Measurements from ENCODE around the gene HNRNPUL1.

HNRNPUL1 gene

DNA sequence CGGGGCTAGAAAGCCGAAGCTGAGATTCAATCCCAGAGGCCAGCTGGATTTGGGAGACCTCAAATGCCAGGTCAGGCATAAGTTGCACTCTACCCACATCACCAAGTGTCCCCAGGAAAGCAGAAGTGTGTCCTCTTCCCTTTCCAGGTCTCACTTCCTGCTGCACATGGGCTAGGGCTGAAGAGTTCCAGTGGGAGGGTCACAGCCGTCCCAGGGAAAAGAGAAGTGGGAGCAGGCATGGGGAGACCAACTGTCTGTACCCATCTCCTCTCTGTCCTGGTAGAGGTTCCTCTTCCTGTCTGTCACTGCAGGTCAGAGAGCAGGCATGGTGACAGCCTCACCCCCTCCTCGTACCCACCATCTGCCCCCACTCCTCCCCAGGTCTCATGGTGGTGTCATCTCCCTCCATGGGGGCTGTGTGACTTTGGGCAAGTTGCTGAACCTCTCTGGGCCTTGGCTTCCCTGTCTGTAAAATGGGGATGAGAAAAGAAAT is 30.4 kb upstream of the HNRNPUL1 start:
- no peak for DNase-seq (ENCODE audit: low read depth in 1 of 2, low spot score in 1 of 2)

DNA sequence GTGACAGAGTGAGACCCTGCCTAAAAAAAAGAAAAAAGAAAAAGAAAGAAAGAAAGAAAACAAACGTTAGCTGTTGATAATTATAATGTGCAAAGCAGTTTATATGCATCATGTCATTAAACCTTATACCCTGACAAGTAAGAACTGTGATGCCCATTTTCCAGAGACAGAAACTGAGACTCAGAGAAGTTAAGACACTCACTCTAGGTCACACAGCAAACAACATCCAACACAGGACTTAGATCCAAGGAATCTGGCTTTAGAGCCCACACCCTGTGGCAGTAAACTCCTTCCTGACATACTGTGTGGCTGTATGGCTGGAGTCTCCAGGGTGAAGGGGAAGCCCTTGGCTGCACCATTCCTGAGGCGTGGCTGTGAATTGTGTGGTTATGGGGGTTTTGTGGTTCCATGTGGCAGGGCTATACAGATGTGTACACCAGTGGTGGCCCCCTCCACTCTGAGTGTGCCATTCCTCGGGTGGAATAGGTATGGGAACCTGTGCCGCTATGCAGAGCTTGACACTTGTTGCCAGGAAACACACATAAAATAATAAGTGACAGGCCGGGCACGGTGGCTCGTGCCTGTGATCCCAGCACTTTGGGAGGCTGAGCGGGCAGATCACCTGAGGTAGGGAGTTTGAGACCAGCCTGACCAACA is 29.5 kb upstream of the HNRNPUL1 start:
- no peak for DNase-seq (ENCODE audit: low read depth in 1 of 2, low spot score in 1 of 2)

DNA sequence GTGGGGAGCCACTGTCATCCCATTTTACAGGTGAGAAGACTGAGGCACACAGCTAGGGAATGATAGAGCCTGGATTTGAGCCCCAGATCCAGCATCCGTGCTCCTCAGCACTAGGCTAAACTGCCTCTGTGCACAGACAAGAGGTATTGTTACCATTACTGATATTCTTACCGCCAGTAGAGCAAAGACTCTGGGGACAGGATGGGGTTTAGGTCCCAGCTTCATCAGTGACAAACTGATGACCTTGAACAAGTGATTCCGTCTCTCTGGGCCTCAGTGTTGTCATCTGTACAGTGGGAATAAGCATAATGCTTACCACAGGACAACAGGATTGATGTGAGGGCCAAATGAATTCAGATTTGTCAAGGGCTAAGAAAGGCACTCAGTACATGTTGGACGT is 28.7 kb upstream of the HNRNPUL1 start:
- DNase-seq (ENCODE audit: low read depth in 1 of 2, low spot score in 1 of 2) = no peak

DNA sequence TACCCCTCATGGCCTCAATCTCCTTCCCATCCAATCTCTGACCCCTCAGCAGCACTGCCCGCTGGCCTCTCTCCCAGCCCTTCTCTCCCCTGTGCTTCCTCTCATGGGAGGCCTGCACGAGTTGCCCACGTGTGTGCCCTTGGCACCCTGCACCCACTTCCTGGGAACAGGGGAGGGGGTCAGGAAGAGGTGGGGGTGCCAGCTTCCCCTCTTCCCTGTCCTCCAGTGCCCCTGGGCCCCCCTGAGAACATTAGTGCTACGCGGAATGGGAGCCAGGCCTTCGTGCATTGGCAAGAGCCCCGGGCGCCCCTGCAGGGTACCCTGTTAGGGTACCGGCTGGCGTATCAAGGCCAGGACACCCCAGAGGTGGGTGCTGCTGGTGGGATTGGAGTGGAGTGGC is 25.9 kb upstream of the HNRNPUL1 start:
- no peak for DNase-seq (ENCODE audit: low read depth in 1 of 2, low spot score in 1 of 2)

DNA sequence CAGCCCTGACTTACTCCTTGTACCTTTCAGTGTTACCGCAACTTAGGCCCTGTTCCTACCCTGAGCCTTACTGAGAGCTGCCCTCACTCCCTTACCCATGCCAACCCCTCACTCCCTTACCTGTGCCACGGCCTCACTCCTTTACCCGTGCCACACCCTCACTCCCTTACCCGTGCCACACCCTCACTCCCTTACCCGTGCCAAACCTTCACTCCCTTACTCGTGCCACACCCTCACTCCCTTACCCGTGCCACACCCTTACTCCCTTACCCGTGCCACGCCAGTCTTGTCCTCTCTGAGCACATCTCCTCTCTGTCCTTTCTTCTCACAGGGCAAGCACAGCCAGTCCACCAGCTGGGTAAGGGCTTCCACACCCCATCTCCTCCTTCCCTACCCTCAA is 24.8 kb upstream of the HNRNPUL1 start:
- no peak for DNase-seq (ENCODE audit: low read depth in 1 of 2, low spot score in 1 of 2)

DNA sequence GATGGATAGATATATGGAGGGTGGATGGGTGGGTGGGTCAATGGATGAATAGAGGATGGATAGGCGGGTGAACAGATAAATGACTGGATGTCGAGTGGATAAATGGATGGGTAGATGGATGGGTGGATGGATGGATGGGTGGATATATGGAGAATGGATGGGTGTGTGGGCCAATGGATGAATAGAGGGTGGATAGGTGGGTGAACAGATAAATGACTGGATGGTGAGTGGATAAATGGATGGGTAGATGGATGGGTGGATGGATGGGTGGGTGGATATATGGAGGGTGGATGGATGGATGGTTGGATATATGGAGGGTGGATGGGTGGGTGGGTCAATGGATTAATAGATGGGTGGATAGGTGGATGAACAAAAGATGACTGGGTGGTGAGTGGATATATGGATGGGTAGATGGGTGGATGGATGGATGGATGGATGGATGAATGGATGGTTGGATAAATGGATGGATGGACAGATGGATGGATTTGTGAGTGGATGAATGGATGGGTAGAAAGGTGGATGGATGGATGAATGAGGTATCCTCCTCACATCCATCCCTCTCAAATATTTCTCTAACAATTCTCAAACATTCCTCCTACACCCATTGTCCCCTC is 24.1 kb upstream of the HNRNPUL1 start:
- no peak for DNase-seq (ENCODE audit: low read depth in 1 of 2, low spot score in 1 of 2)

DNA sequence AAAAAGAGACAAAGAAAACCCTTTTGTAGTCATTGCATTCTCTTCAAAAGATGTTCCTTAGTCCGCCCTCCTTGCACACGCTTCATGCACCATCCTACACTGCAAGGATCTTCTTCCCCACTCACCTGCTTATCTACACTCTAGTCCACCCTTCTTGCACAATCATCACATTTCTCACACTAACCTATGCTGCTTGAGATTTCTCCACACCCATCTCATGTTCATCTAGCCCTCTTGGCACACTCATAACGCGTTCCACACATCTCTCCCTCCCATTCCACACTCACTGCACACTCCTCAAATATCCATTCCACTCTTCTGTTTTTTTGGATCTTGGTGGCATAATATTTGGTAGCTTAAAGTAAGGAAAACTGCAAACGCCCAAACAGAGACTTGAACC is 22.3 kb upstream of the HNRNPUL1 start:
- no peak for DNase-seq (ENCODE audit: low read depth in 1 of 2, low spot score in 1 of 2)

DNA sequence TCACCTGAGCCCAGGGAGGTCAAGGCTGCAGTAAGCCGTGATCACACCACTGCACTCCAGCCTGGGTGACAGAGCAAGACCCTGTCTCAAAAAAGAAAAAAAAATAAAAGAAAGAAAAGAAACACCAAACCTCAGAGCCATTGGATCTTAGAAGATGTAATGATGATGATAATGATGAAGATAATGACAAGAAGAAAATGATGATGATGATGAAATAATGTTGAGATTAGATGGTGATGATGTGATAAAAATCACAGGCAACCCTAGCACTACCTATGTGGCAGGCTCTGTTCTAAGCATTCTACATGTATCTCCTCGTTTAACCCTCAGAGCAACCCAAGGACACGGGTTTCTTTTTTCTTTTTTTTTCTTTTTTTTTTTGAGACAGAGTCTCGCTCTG is 20.1 kb upstream of the HNRNPUL1 start:
- DNase-seq (ENCODE audit: low read depth in 1 of 2, low spot score in 1 of 2) = no peak

DNA sequence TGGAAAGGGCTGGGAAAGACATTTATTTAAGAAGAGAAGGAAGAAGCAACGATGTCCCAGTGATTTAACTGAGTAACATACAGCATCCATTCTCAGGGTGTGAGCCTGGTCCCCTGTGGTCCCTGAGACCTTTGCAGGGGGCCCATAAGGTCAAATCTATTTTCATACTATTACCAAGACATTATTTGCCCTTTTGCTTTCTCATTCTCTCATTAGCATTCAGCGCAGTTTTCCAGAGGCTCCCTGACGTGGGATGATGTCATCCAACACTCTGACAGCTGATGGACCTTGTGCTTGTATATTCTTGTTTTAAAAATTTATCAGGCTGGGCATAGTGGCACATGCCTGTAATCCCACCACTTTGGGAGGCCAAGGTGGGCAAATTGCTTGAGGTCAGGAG is 18.3 kb upstream of the HNRNPUL1 start:
- DNase-seq (ENCODE audit: low read depth in 1 of 2, low spot score in 1 of 2) = no peak

DNA sequence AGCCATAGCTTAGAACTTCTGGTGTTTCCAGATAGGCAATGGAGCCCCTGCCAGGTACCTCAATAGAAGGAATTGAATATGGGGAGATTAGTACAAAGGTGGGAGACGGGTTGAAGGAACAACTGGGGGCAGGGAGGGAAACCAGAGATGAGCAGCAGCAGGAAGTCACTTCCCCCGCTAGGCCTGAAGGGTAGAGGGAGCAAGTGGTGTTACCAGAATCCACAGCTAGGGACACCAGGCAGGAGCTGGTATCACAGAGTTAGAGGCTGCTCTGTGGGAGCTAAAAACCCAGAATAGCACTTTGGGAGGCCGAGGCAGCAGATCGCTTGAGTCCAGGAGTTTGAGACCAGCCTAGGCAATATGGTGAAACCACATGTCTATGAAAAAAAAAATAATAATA is 15.3 kb upstream of the HNRNPUL1 start:
- DNase-seq (ENCODE audit: low read depth in 1 of 2, low spot score in 1 of 2) = no peak

DNA sequence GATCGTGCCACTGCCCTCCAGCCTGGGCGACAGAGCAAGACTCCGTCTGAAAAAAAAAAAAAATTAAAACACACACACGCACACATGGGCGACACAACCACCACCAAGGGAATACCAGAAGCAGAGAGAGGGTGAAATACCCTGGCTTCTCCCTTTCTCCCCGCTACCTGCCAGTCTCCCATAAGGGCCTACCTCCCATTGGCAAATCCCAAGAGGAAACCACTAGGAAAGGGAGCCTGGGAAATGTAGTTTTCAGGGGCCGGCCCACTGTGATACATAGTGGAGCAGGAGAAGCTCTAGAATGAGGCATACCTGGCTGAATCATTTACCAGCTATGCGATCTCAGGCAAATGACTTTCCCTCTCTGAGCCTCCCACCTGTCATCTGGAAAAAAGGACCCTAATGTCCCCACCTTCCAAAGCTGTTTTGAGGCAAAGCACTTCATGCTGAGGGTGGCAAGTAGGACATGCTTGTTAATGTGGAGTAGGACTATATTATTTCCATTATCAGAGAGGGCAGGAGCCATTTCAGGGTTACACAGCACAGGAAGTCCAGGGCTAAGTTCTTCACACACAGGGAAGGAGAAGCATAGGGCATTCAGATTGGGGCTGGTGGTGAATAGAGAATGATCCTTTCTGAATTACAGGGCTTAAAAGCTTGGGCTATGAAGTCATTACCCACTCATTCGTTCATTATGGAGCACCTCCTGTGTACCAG is 14.3 kb upstream of the HNRNPUL1 start:
- no peak for DNase-seq (ENCODE audit: low read depth in 1 of 2, low spot score in 1 of 2)

DNA sequence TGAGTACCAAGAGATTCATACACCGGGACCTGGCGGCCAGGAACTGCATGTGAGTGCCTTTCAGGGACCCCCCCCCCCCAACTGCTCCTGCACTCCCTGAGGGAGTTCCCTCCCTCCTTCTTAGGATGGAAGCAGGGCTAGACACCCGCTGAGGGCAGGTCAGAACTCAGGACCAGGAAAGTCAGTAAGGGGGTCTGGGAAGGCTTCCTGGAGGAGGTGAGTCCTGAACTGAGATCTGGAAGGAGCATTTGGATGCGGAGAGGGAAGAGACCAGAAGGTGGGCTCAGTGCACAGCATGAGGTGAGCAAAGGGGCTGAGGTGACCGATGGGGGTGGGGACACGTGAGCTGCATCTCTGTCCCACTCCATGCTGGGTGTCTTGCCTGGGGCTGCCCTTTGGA is 10.5 kb upstream of the HNRNPUL1 start:
- DNase-seq (ENCODE audit: low read depth in 1 of 2, low spot score in 1 of 2) = no peak

DNA sequence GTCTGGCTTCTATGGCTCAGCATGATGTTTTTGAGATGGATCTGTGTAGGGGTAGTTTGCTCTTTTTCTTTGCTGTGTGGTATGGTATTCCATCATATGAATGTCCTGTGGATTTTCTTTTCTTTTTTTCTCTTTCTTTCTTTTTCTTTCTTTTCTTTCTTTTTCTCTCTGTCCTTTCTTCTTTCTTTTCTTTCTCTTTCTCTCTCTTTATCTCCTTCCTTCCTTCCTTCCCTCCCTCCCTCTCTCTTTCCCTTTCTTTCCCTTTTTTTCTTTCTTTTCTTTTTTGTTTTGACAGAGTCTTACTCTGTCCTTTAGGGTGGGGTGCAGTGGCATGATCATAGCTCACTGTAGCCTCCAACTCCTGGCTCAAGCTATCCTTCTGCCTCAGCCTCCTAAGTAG is 9.0 kb upstream of the HNRNPUL1 start:
- DNase-seq (ENCODE audit: low read depth in 1 of 2, low spot score in 1 of 2) = no peak

DNA sequence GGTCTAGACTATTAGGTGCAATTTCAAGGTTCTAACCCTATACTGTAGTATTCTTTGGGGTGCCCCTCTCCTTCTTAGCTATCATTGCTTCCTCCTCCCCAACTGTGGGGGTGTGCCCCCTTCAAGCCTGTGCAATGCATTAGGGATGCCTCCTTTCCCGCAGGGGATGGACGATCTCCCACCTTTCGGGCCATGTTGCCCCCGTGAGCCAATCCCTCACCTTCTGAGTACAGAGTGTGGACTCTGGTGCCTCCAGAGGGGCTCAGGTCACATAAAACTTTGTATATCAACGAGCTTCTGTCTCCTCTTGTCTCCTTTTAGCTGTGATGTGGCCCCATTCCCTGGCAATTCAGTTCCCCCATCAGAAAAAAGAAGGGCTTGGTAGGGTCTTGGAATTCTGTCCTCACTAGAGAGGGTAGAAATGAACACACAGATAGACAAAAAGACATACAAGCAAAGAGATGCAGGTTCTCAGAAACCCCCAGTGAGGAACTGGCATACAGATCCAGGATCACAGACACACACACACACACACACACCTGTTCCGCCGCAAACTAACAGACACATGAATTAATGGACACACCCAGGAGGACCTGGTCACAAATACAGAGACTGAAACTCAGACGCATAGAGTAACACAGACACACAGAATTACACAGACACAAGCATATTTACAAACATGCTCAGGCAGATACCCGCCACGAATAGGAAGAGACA is 2.5 kb upstream of the HNRNPUL1 start:
- DNase-seq (ENCODE audit: low read depth in 1 of 2, low spot score in 1 of 2) = no peak

DNA sequence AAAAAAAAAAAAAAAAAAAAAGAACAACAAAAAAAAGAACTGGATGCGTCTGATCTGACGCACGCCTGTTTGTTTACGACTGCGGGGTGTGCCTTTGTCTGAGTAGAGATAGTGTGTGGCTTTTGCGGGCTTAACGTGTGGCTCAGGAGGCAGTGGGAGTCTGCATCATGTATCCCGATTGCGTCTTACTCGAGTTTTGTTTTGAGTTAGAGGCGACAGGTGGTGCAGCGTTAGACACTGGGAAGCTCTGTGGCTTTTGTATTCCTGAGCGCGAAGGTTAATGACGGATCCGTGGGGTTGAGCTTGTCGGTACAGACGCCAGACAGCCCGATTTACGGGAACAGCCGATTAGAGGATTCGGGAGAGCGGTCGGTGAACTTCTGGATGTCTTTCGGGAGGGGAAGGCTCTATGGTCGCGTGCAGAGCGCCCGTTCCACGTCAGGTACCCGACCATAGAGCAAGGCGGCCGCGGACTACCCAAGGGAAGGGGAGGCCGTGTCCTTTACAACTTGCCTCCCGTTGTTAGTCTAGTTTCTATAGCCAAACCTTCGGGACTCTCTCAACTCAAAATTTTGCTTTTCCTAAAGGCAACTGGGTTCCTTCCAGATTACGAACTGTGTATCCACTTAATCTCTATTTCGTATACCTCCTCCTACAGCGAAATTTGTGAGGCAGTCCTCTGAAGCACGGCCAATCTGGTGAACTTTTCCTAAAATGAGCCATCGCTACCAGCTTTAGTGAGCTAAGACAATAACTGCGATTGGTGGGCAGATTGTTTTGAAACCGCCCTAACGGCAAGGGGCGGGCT is 926 bp upstream of the HNRNPUL1 start:
- peak; percentile 66 to 76 for DNase-seq (ENCODE audit: low read depth in 1 of 2, low spot score in 1 of 2)

DNA sequence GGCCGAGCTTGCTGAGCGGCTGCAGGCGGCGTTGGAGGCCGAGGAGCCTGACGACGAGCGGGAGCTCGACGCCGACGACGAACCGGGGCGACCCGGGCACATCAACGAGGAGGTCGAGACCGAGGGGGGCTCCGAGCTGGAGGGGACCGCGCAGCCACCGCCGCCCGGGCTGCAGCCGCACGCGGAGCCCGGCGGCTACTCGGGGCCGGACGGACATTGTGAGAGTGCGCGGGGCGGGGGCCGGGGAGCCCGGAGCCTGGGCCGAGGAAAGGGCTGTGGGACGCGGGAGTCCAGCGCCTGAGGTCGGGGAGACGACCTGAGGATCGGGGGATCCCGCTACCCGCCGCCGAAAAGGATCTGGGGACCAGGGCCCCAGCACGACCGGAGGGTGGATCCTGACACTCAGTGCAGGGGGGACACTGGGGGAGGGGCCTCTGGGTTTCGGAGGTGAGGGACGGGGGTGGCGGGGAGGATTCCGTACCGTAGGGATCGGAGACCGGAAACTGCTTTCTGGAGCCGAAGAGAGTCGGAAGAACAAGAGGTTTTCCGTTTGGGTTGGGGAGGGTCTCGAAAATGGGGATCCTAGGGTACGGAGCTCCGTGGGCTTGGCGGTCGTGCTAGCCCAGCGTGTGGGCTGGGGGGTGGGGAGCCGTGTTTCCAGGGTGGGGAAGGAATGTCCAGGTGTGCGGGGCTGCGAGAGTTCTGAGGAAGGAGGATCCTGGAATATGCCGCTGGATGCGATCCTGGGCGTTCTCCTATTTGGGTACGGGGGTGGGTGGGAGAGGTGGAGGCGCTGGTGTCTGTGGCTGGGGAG is 616 bp downstream of the HNRNPUL1 start:
- peak; percentile 24 to 35 for DNase-seq (ENCODE audit: low read depth in 1 of 2, low spot score in 1 of 2)

DNA sequence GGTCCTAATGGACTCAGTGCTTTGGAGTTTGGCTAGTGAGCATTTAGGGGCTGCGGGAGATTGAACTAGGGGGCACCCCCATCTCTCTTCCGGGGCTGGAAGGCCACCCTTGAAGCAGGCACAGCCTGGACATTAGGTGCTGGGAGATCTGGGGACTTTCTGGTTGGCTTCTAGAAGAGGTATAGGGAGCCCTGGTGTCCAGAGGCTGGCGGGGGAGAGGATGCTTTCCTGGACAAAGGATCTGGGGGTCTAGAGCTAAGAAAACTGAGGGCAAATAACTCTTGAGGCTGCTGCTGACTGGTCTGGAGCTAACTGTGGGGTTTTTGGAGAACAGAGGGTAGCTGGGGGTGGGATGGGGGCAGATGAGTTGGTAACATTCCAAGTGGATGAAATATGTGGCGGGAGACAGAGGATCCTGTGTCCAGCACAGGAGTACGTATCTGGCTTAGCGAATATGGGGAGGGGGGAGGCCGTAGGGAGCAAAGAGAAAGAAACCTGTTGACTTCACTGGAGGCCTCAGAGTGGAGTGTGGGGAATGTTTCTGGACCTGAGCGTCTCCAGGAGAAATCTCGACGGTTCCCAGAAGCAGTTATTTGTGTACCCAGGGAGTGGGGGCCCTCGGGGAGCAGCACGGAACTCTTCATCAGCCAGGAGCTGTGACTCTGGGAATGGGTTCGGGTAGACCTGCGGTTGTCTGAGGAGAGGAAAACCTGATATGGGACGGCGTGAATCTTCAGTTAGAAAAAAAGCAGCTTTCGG is 1.4 kb downstream of the HNRNPUL1 start:
- DNase-seq (ENCODE audit: low read depth in 1 of 2, low spot score in 1 of 2) = no peak

DNA sequence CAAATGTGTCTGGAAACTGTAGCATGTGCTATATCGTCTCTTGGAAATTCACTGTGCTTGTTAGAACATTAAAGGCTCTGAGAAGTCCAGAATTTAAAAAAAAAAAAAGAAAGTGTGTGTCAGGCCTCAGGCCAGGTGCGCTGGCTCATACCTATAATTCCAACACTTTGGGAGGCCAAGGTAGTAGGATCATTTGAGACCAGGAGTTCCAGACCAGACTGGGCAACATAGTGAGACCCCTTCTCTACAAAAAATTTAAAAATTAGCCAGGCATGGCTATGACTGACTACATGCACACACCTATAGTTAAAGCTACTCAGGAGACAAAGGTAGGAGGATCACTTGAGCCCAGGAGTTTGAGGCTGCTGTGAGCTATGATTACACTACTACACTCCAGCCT is 4.9 kb downstream of the HNRNPUL1 start:
- DNase-seq (ENCODE audit: low read depth in 1 of 2, low spot score in 1 of 2) = no peak

DNA sequence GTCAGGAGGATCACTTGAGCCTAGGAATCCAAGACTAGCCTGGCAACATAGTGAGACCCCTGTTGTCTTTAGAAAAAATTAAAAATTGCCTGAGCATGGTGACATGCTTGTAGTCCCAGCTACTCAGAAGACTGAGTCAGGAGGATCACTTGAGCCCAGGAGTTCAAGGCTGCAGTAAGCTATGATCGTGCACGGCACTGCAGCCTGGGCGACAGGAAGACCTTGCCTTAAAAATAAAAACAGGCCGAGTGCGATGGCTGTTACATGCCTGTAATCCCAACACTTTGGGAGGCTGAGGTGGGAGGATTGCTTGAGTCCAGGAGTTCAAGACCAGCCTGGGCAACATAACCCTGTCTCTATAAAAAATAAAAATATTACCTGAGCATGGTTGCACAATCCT is 5.4 kb downstream of the HNRNPUL1 start:
- no peak for DNase-seq (ENCODE audit: low read depth in 1 of 2, low spot score in 1 of 2)

Measured in activated T-helper 1 cell treated with anti-CD3 and anti-CD28 coated beads, Interleukin-2, amount 50 U/mL, for 16 hours (primary cell).